ENCODE results near the gene SLIT3. TPM values are rescaled to one million over a fixed set of nuclear protein-coding genes. Genes with fewer than 3 reads are reported as not detected.

SLIT3 gene
- total and polyA plus RNA-seq, 9 of the 15 experiments (the other 6 are each of a cell fraction or from before 2014, with no cell fraction given) = 0.01 to 0.04 TPM; not detected in 7

GRCh38 chr5:168952196-168952595 lies 348.7 kb downstream of the SLIT3 start:
- intact Hi-C loops (cut with micrococcal nuclease) (no loop called here), in situ Hi-C loops (cut with MboI) (no loop called here)
- Histone ChIP-seq H3K9me1 (ENCODE audit: control insufficient read depth, insufficient read depth, low read length) (no peaks in the 10 kb centered on the region), H3K36me3 (ENCODE audit: control insufficient read depth, insufficient read depth, low read length) (no peaks in the 10 kb centered on the region), H3K9me3 (replicated peaks; ENCODE audit: control insufficient read depth, insufficient read depth, low read depth, low read length) (no peaks in the 10 kb centered on the region), H4K20me1 (replicated peaks; ENCODE audit: control insufficient read depth, insufficient read depth, low read length) (no peaks in the 10 kb centered on the region), H3K4me2 (ENCODE audit: insufficient read depth, low read length) (no peak overlapping the region), H3K4me3 (no peak overlapping the region), H3K4me1 (replicated peaks in 1 of 2; ENCODE audit: control insufficient read depth in 2 of 2, insufficient read depth in 2 of 2, low read length in 2 of 2) (no peaks in the 10 kb centered on the region), H2AFZ (ENCODE audit: low read depth, low read length) (no peak overlapping the region), H3K27me3 (ENCODE audit: control insufficient read depth in 2 of 2, insufficient read depth in 2 of 2, low read length in 2 of 2) (peaks cover 0 to 11% of the 10 kb centered on the region in 2 experiments; a peak in 1 of 5 replicates), H3K27ac (ENCODE audit: extremely low read depth, low read depth, low read length) (no peak overlapping the region), H3K9ac (ENCODE audit: insufficient read depth in 1 of 2, low read depth in 2 of 2, low read length in 2 of 2) (no peak overlapping the region), H3K79me2 (ENCODE audit: control insufficient read depth, insufficient read depth, low read length) (no peaks in the 10 kb centered on the region)
- FAIRE-seq = no peak
- ChIA-PET CTCF (ENCODE audit: low intra/inter-chr PET ratio) (no interaction called here), POLR2A (no interaction called here)
- no peak for TF ChIP-seq ZNF696 (CRISPR knock-in tag; conservative IDR thresholded peaks at IDR 0.05)
- TF ChIP-seq NELFE (IDR thresholded peaks at IDR 0.05; ENCODE audit: insufficient read depth, insufficient read length) = no peak
- TF ChIP-seq ZC3H8 (IDR thresholded peaks at IDR 0.05) = no peak
- no peak for TF ChIP-seq MLLT1 (IDR thresholded peaks at IDR 0.05)
- no peak for TF ChIP-seq CBX1 (IDR thresholded peaks at IDR 0.05; ENCODE audit: low read depth)
- no peak for DNase-seq (ENCODE audit: extremely low read depth in 1 of 4, low spot score in 3 of 4)
- BruUV-seq (replicated peaks) = no TSS peak
- ATAC-seq = no peak
- WGBS (ENCODE audit: insufficient coverage, low coverage, missing lambda C conversion rate) = 3% methylated on average over 6 of the region's 6 CpGs

- in situ Hi-C loops (cut with MboI) (no loop called here), intact Hi-C loops (cut with micrococcal nuclease) (no loop called here)
- Histone ChIP-seq H2AFZ (ENCODE audit: low read depth, low read length) (no peak overlapping the region), H4K20me1 (replicated peaks; ENCODE audit: control insufficient read depth, insufficient read depth, low read length) (no peaks in the 10 kb centered on the region), H3K79me2 (ENCODE audit: control insufficient read depth, insufficient read depth, low read length) (no peaks in the 10 kb centered on the region), H3K27ac (ENCODE audit: extremely low read depth, low read depth, low read length) (no peak overlapping the region), H3K9me1 (ENCODE audit: control insufficient read depth, insufficient read depth, low read length) (no peaks in the 10 kb centered on the region), H3K4me1 (replicated peaks in 1 of 2; ENCODE audit: control insufficient read depth in 2 of 2, insufficient read depth in 2 of 2, low read length in 2 of 2) (no peaks in the 10 kb centered on the region), H3K27me3 (ENCODE audit: control insufficient read depth in 2 of 2, insufficient read depth in 2 of 2, low read length in 2 of 2) (peaks cover 0 to 11% of the 10 kb centered on the region in 2 experiments; a peak in 1 of 5 replicates), H3K9ac (ENCODE audit: insufficient read depth in 1 of 2, low read depth in 2 of 2, low read length in 2 of 2) (no peak overlapping the region), H3K4me2 (ENCODE audit: insufficient read depth, low read length) (no peak overlapping the region), H3K9me3 (replicated peaks; ENCODE audit: control insufficient read depth, insufficient read depth, low read depth, low read length) (no peaks in the 10 kb centered on the region), H3K4me3 (no peak overlapping the region), H3K36me3 (ENCODE audit: control insufficient read depth, insufficient read depth, low read length) (no peaks in the 10 kb centered on the region)
- WGBS (ENCODE audit: insufficient coverage, low coverage, missing lambda C conversion rate) = 0% methylated on average over 5 of the region's 5 CpGs
- POLR2A ChIA-PET = no interaction called here
- FAIRE-seq (no peak), ATAC-seq (no peak), DNase-seq (ENCODE audit: extremely low read depth in 1 of 4, low spot score in 3 of 4) (no peak)
- no peak for TF ChIP-seq COPS2 (conservative IDR thresholded peaks at IDR 0.05)
- no peak for TF ChIP-seq SUPT5H (IDR thresholded peaks at IDR 0.05)
- TF ChIP-seq HMG20A (CRISPR knock-in tag; conservative IDR thresholded peaks at IDR 0.05) = no peak
- TF ChIP-seq, protein P1, sequence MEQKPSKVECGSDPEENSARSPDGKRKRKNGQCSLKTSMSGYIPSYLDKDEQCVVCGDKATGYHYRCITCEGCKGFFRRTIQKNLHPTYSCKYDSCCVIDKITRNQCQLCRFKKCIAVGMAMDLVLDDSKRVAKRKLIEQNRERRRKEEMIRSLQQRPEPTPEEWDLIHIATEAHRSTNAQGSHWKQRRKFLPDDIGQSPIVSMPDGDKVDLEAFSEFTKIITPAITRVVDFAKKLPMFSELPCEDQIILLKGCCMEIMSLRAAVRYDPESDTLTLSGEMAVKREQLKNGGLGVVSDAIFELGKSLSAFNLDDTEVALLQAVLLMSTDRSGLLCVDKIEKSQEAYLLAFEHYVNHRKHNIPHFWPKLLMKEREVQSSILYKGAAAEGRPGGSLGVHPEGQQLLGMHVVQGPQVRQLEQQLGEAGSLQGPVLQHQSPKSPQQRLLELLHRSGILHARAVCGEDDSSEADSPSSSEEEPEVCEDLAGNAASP (IDR thresholded peaks at IDR 0.05) = no peak
- no peak for TF ChIP-seq E2F3 (CRISPR knock-in tag; IDR thresholded peaks at IDR 0.05)
- BruUV-seq (replicated peaks) = no TSS peak
- CTCF ChIA-PET (ENCODE audit: low intra/inter-chr PET ratio) = no interaction called here
Measured at GRCh38 chr5:168951769-168952168, 349.2 kb downstream of the SLIT3 start.
